ENCODE results near the gene TBC1D16. TPM values are rescaled to one million over a fixed set of nuclear protein-coding genes. Genes with fewer than 3 reads are reported as not detected.
A peak's percentile ranks its signal among the peaks of the same experiment; 100 is the strongest.
"Not testable (repeated sequence)": the region's sequence is repeated elsewhere in the genome, so short reads cannot be mapped to it uniquely, and the experiment has no call there.

Gene TBC1D16
- total RNA-seq, 3 donors from 2014 or later, result 27.1 to 92.2 (median 32.8) TPM

GRCh38 chr17:80053102-80053501, 17.4 kb upstream of the TBC1D16 start:
- TF ChIP-seq POLR2AphosphoS5 (IDR thresholded peaks at IDR 0.05) (no peak), CTCF (IDR thresholded peaks at IDR 0.05) (no peak), POLR2A (IDR thresholded peaks at IDR 0.05) (no peak)
- no peak for DNase-seq (ENCODE audit: low spot score in 2 of 2)
- no peak overlapping the region for H3K27ac ChIP-seq
- intact Hi-C loops (cut with DNase I; ENCODE audit: low total_unique reads), result no loop called here
- H3K36me3 ChIP-seq, result no peaks in the 10 kb centered on the region
- H3K27me3 ChIP-seq, result no peaks in the 10 kb centered on the region
- no peak overlapping the region for H3K4me3 ChIP-seq
- no peaks in the 10 kb centered on the region for H3K4me1 ChIP-seq
- H3K9me3 ChIP-seq, result no peaks in the 10 kb centered on the region

GRCh38 chr17:80051681-80052080, 16.0 kb upstream of the TBC1D16 start:
- Histone ChIP-seq H3K36me3 (no peaks in the 10 kb centered on the region), H3K4me3 (no peak overlapping the region), H3K27me3 (no peaks in the 10 kb centered on the region), H3K4me1 (no peaks in the 10 kb centered on the region), H3K27ac (no peak overlapping the region), H3K9me3 (no peaks in the 10 kb centered on the region)
- TF ChIP-seq CTCF (IDR thresholded peaks at IDR 0.05), result no peak
- no peak for TF ChIP-seq POLR2A (IDR thresholded peaks at IDR 0.05)
- no peak for TF ChIP-seq POLR2AphosphoS5 (IDR thresholded peaks at IDR 0.05)
- no peak for DNase-seq (ENCODE audit: low spot score in 2 of 2)
- intact Hi-C loops (cut with DNase I; ENCODE audit: low total_unique reads), result no loop called here

GRCh38 chr17:80050706-80051105, 15.0 kb upstream of the TBC1D16 start:
- H3K4me3 ChIP-seq, result no peak overlapping the region
- TF ChIP-seq POLR2A (IDR thresholded peaks at IDR 0.05) (no peak), POLR2AphosphoS5 (IDR thresholded peaks at IDR 0.05) (no peak), CTCF (IDR thresholded peaks at IDR 0.05) (no peak)
- H3K27me3 ChIP-seq, result no peaks in the 10 kb centered on the region
- no peaks in the 10 kb centered on the region for H3K9me3 ChIP-seq
- intact Hi-C loops (cut with DNase I; ENCODE audit: low total_unique reads), result no loop called here
- no peak for DNase-seq (ENCODE audit: low spot score in 2 of 2)
- H3K4me1 ChIP-seq, result no peaks in the 10 kb centered on the region
- no peak overlapping the region for H3K27ac ChIP-seq
- H3K36me3 ChIP-seq, result no peaks in the 10 kb centered on the region

GRCh38 chr17:80049986-80050385, 14.3 kb upstream of the TBC1D16 start:
- Histone ChIP-seq H3K27ac (no peak overlapping the region), H3K9me3 (no peaks in the 10 kb centered on the region), H3K4me3 (no peak overlapping the region), H3K36me3 (no peaks in the 10 kb centered on the region), H3K4me1 (no peaks in the 10 kb centered on the region), H3K27me3 (no peaks in the 10 kb centered on the region)
- no peak for DNase-seq (ENCODE audit: low spot score in 2 of 2)
- intact Hi-C loops (cut with DNase I; ENCODE audit: low total_unique reads), result no loop called here
- TF ChIP-seq CTCF (IDR thresholded peaks at IDR 0.05), result no peak
- no peak for TF ChIP-seq POLR2A (IDR thresholded peaks at IDR 0.05)
- no peak for TF ChIP-seq POLR2AphosphoS5 (IDR thresholded peaks at IDR 0.05)

- DNase-seq (ENCODE audit: low spot score in 2 of 2), result peak in 1 of 2 donors; percentile 85
- Histone ChIP-seq H3K9me3 (no peaks in the 10 kb centered on the region), H3K4me3 (no peak overlapping the region), H3K27ac (peak overlapping the region in 1 of 2 donors; percentile 32), H3K27me3 (no peaks in the 10 kb centered on the region), H3K36me3 (no peaks in the 10 kb centered on the region), H3K4me1 (no peaks in the 10 kb centered on the region)
- intact Hi-C loops (cut with DNase I; ENCODE audit: low total_unique reads), result no loop called here
- TF ChIP-seq CTCF (IDR thresholded peaks at IDR 0.05) (no peak), POLR2A (IDR thresholded peaks at IDR 0.05) (no peak), POLR2AphosphoS5 (IDR thresholded peaks at IDR 0.05) (no peak)
Observed at GRCh38 chr17:80047176-80047575, 11.5 kb upstream of the TBC1D16 start.

GRCh38 chr17:80046709-80047108, 11.0 kb upstream of the TBC1D16 start:
- H3K4me3 ChIP-seq; H3K4me1 ChIP-seq; H3K36me3 ChIP-seq; DNase-seq (ENCODE audit: low spot score in 2 of 2); H3K27me3 ChIP-seq; intact Hi-C loops (cut with DNase I; ENCODE audit: low total_unique reads); H3K9me3 ChIP-seq: not testable (repeated sequence)
- peak overlapping the region in 1 of 2 donors; percentile 32 for H3K27ac ChIP-seq

Data from breast epithelium (tissue), 4 donors.